H1 (cell line): ENCODE measurements around the gene TMPRSS3. TPM values are rescaled to one million over a fixed set of nuclear protein-coding genes. Genes with fewer than 3 reads are reported as not detected.

ENCODE experiments used
- JUN ChIP-seq: IDR thresholded peaks from 2 replicates; pipeline ENCODE4 v1.6.1; 2011; ENCODE audit warnings: low read depth, mild to moderate bottlenecking, improper control_type of control experiment, low read length
- MAX ChIP-seq: IDR thresholded peaks from 2 replicates; pipeline ENCODE4 v1.6.1; 2012; ENCODE audit warnings: inconsistent platforms
- NRF1 ChIP-seq: IDR thresholded peaks from 2 replicates; pipeline ENCODE4 v1.6.1; 2011; ENCODE audit warnings: mild to moderate bottlenecking, low read depth, low read length, improper control_type of control experiment
- RAD21 ChIP-seq, 2 experiments: IDR thresholded peaks in 1 of 2; conservative IDR thresholded peaks in 1 of 2; 2 replicates each; pipeline ENCODE4 v1.6.1; 2011; ENCODE audit warnings: low read depth in 2 of 2, low read length in 2 of 2, improper control_type of control experiment in 1 of 2, inconsistent platforms in 1 of 2, mild to moderate bottlenecking in 1 of 2, moderate library complexity in 1 of 2
- polyA plus RNA-seq, 7 experiments: library from polyadenylated mRNA; depleted of rRNA in 3 of 7; stranded (reverse) in 5 of 7; unstranded in 2 of 7; fragments of >200 nt in 5 of 7; fragments of 200-250 nt in 2 of 7; gene quantifications; 1 replicate in 5 of 7; 2 replicates in 1 of 7; 4 replicates in 1 of 7; pipeline versions ENCODE4 v1.2.1 to v1.2.3, GENCODE V29; 2011 to 2013; ENCODE audit warnings: missing spikeins in 2 of 7, mixed read lengths in 2 of 7
- total RNA-seq: library from RNA; stranded (reverse); fragmentation: NEBNext Ultra II Directional; extraction: Animal tissue kit (Norgen Biotek cat#: 25700); gene quantifications from 2 replicates; pipeline ENCODE4 v1.2.1, GENCODE V29; 2021

The TMPRSS3 gene
- total and polyA plus RNA-seq, 2 of the 8 experiments (the other 6 are each of a cell fraction or from before 2014, with no cell fraction given): 0.38 TPM; not detected in 1

- TF ChIP-seq RAD21 (IDR thresholded peaks at IDR 0.05 in 1 of 2, conservative IDR thresholded peaks at IDR 0.05 in 1 of 2; ENCODE audit: low read depth in 2 of 2, low read length in 2 of 2) (no peak), JUN (no peak), MAX (no peak), NRF1 (no peak)
These were observed 10.4 kb upstream of the TMPRSS3 start (continued) for GRCh38 chr21:42406201-42406621.
